Body of pancreas (tissue), 4 donors: ENCODE measurements around the gene USP7. TPM values are rescaled to one million over a fixed set of nuclear protein-coding genes. Genes with fewer than 3 reads are reported as not detected.
A peak's percentile ranks its signal among the peaks of the same experiment; 100 is the strongest.

Source experiments
- ATAC-seq: fragments of 150-250 bp; one replicate; pipeline ENCODE4 v1.9.1; 2016
- DNase-seq, 4 donors: peaks; one replicate each; pipeline ENCODE4 v3.0.0-alpha.2; 2019
- H3K27ac ChIP-seq, 4 donors: fragments of 200-600 bp; sonication (generic); 1 replicate in 3 of 4; 2 replicates in 1 of 4; pipeline versions ENCODE4 v1.5.1 to v1.6.1; 2016 to 2019; ENCODE audit warnings: mild to moderate bottlenecking in 1 of 4, mixed read lengths in 1 of 4, moderate library complexity in 1 of 4
- H3K27me3 ChIP-seq, 2 donors: fragments of 200-600 bp; sonication (generic); one replicate each; pipeline ENCODE4 v1.6.0; 2016; ENCODE audit warnings: mild to moderate bottlenecking in 1 of 2
- H3K36me3 ChIP-seq, 2 donors: fragments of 200-600 bp; sonication (generic); replicated peaks in 1 of 2; 2 replicates each; pipeline ENCODE4 v1.5.1; 2016; ENCODE audit warnings: low read depth in 2 of 2; ENCODE audit not compliant: insufficient read depth in 1 of 2
- H3K4me1 ChIP-seq: fragments of 200-600 bp; sonication (generic); one replicate; pipeline ENCODE4 v1.6.0; 2016
- H3K4me3 ChIP-seq, 2 donors: fragments of 200-600 bp; sonication (generic); 1 replicate in 1 of 2; 2 replicates in 1 of 2; pipeline ENCODE4 v1.5.1; 2016 to 2019
- H3K9me3 ChIP-seq, 3 donors: fragments of 200-600 bp; sonication (generic); 1 replicate in 2 of 3; 2 replicates in 1 of 3; pipeline ENCODE4 v1.5.1; 2016
- CTCF ChIP-seq, 7 experiments: fragments of 450-650 bp in 4 of 7; fragments of 200-600 bp in 3 of 7; sonication (generic) in 3 of 7; IDR thresholded peaks; one replicate each; pipeline ENCODE4 v1.5.1; 2016 to 2019; ENCODE audit warnings: antibody characterized with exemption in 7 of 7
- POLR2A ChIP-seq, 3 donors: fragments of 450-650 bp; IDR thresholded peaks; one replicate each; pipeline ENCODE4 v1.6.1; 2016; ENCODE audit warnings: antibody characterized with exemption in 3 of 3, mild to moderate bottlenecking in 2 of 3
- WGBS, 2 donors: methylation state at CpG; one replicate each; pipeline ENCODE4 v1.1.5; 2017; 5-methylcytosine and 5-hydroxymethylcytosine counted together
- intact Hi-C: fragments of 100-400 bp; cut with DNase I; formaldehyde crosslinking; loops from one replicate; pipeline ENCODE4 v1.15.1; 2023
- total RNA-seq, 2 donors: library from RNA; depleted of rRNA; stranded (reverse); fragments of >200 nt; gene quantifications; one replicate each; pipeline ENCODE4 v1.1.0, GENCODE V29; 2016

The USP7 gene
- total RNA-seq, 2 donors from 2014 or later = 36.1 to 38.2 TPM

- DNase-seq (peak in 1 of 4 donors; percentile 44), ATAC-seq (peak; percentile 47)
- H3K36me3 ChIP-seq = peaks cover 0 to 18% of the 10 kb centered on the region in 2 donors
- TF ChIP-seq POLR2A (IDR thresholded peaks at IDR 0.05) = no peak
- no peak for TF ChIP-seq CTCF (IDR thresholded peaks at IDR 0.05)
- H3K27me3 ChIP-seq = no peaks in the 10 kb centered on the region
- peaks cover 16% of the 10 kb centered on the region for H3K4me1 ChIP-seq
- WGBS, 2 donors = 65 to 72% methylated on average over 8 to 11 of the region's 11 CpGs
- no peak overlapping the region for H3K4me3 ChIP-seq
- peak overlapping the region in 2 of 4 donors; percentile 22 to 52 for H3K27ac ChIP-seq
- intact Hi-C loops = loop anchor here (10.0 kb wide), 1 partner anchor 46 kb away; no protein-coding TSS in a partner anchor
- no peaks in the 10 kb centered on the region for H3K9me3 ChIP-seq
Observed at GRCh38 chr16:8850279-8850885, 113.3 kb downstream of the USP7 start.

GRCh38 chr16:8849411-8850011 is 114.2 kb downstream of the USP7 start:
- Histone ChIP-seq H3K36me3 (peaks cover 0 to 12% of the 10 kb centered on the region in 2 donors), H3K27ac (peak overlapping the region in 2 of 4 donors; percentile 22 to 52), H3K9me3 (no peaks in the 10 kb centered on the region), H3K27me3 (no peaks in the 10 kb centered on the region), H3K4me1 (peaks cover 16% of the 10 kb centered on the region), H3K4me3 (no peak overlapping the region)
- intact Hi-C loops = loop anchor here (10.0 kb wide), 1 partner anchor 45 kb away; no protein-coding TSS in a partner anchor
- DNase-seq (no peak), ATAC-seq (no peak)
- 80 to 82% methylated on average over 17 to 18 of the region's 19 CpGs for WGBS, 2 donors
- TF ChIP-seq POLR2A (IDR thresholded peaks at IDR 0.05) (no peak), CTCF (IDR thresholded peaks at IDR 0.05) (no peak)

- intact Hi-C loops = no loop called here
- Histone ChIP-seq H3K27ac (peak overlapping the region in 1 of 4 donors; percentile 22), H3K4me1 (peaks cover 16% of the 10 kb centered on the region), H3K4me3 (no peak overlapping the region), H3K36me3 (peaks cover 0 to 12% of the 10 kb centered on the region in 2 donors), H3K27me3 (no peaks in the 10 kb centered on the region), H3K9me3 (no peaks in the 10 kb centered on the region)
- ATAC-seq (no peak), DNase-seq (no peak)
- TF ChIP-seq CTCF (IDR thresholded peaks at IDR 0.05) (no peak), POLR2A (IDR thresholded peaks at IDR 0.05) (no peak)
- WGBS, 2 donors = 77 to 81% methylated on average over 7 to 8 of the region's 8 CpGs
Observed at GRCh38 chr16:8848939-8849391, 114.7 kb downstream of the USP7 start.

- peaks cover 0 to 10% of the 10 kb centered on the region in 2 donors for H3K36me3 ChIP-seq
- DNase-seq = no peak
- intact Hi-C loops = no loop called here
Observed at GRCh38 chr16:8848231-8848938, 115.3 kb downstream of the USP7 start.

More at GRCh38 chr16:8848231-8848938, 115.3 kb downstream of the USP7 start:
- 81 to 85% methylated on average over 13 to 26 of the region's 26 CpGs for WGBS, 2 donors
- Histone ChIP-seq H3K27ac (peak overlapping the region in 1 of 4 donors; percentile 22), H3K9me3 (no peaks in the 10 kb centered on the region), H3K4me3 (no peak overlapping the region), H3K4me1 (peaks cover 16% of the 10 kb centered on the region), H3K27me3 (no peaks in the 10 kb centered on the region)
- TF ChIP-seq POLR2A (IDR thresholded peaks at IDR 0.05) (no peak), CTCF (IDR thresholded peaks at IDR 0.05) (no peak)
- ATAC-seq = no peak
